ENCODE measurements around the gene KY.

- no peak for TF ChIP-seq CTCF (conservative IDR thresholded peaks at IDR 0.05 in 1 of 2, IDR thresholded peaks at IDR 0.05 in 1 of 2; ENCODE audit: extremely low read depth in 1 of 2, insufficient read depth in 1 of 2, low read depth in 1 of 2, low read length in 2 of 2)
- TF ChIP-seq EZH2 (IDR thresholded peaks at IDR 0.05; ENCODE audit: borderline replicate concordance, low read length) = no peak
These were observed 71.6 kb downstream of the KY start for GRCh38 chr3:134579141-134579665.
